H1 (cell line): Measurements from ENCODE around the gene NDUFAF7. TPM values are rescaled to one million over a fixed set of nuclear protein-coding genes. Genes with fewer than 3 reads are reported as not detected.

ENCODE experiments used
- CTCF ChIA-PET: fragments of 300-600 bp; sonication (Branson Sonifier 250); formaldehyde crosslinking; loops from one replicate; lab custom pipeline; 2021; ENCODE audit not compliant: partially characterized antibody; lab: Charles Lee
- POLR2A ChIA-PET: fragments of 300-600 bp; sonication (Branson Sonifier 250); formaldehyde crosslinking; loops from one replicate; lab custom pipeline; 2021; ENCODE audit warnings: inconsistent platforms; ENCODE audit not compliant: partially characterized antibody; lab: Charles Lee
- DNase-seq, 2 experiments: peaks; one replicate each; pipeline versions ENCODE4 v3.0.0 to v3.0.0-alpha.2; 2010 to 2022; ENCODE audit warnings: low spot score in 2 of 2, low read depth in 1 of 2, mixed read lengths in 1 of 2
- FAIRE-seq: peaks from 2 replicates; lab custom pipeline; 2011; peaks lifted over from hg19 to GRCh38; lab: Jason Lieb, UNC
- H2AFZ ChIP-seq: 2 replicates; pipeline ENCODE4 v1.8.1; 2012; ENCODE audit warnings: low read length, inconsistent platforms
- H2AK5ac ChIP-seq: 2 replicates; pipeline ENCODE4 v1.6.1; 2013; ENCODE audit warnings: low read depth, low read length
- H2BK120ac ChIP-seq: replicated peaks from 2 replicates; pipeline ENCODE3; 2013; ENCODE audit warnings: low read depth, low read length, inconsistent platforms
- H2BK12ac ChIP-seq: 2 replicates; pipeline ENCODE4 v1.6.1; 2013; ENCODE audit warnings: low read depth, low read length
- H2BK15ac ChIP-seq: 2 replicates; pipeline ENCODE4 v1.6.1; 2013; ENCODE audit warnings: low read length
- H2BK20ac ChIP-seq: 2 replicates; pipeline ENCODE4 v1.6.1; 2013; ENCODE audit warnings: low read length
- H2BK5ac ChIP-seq: 2 replicates; pipeline ENCODE4 v1.6.1; 2013; ENCODE audit warnings: low read depth, low read length
- H3K14ac ChIP-seq: 2 replicates; pipeline ENCODE4 v1.6.1; 2013; ENCODE audit warnings: inconsistent platforms; ENCODE audit not compliant: insufficient read length
- H3K18ac ChIP-seq: 2 replicates; pipeline ENCODE4 v1.6.1; 2013; ENCODE audit warnings: low read length; ENCODE audit errors: extremely low read depth
- H3K23ac ChIP-seq: 2 replicates; pipeline ENCODE4 v1.6.1; 2013; ENCODE audit warnings: inconsistent platforms; ENCODE audit not compliant: insufficient read length
- H3K23me2 ChIP-seq: 2 replicates; pipeline ENCODE4 v1.6.1; 2013; ENCODE audit warnings: low read depth, low read length
- H3K27ac ChIP-seq: 2 replicates; pipeline ENCODE4 v1.6.1; 2011; ENCODE audit warnings: low read depth, low read length, inconsistent platforms
- H3K27me3 ChIP-seq, 4 experiments: replicated peaks in 1 of 4; 1 replicate in 1 of 4; 2 replicates in 3 of 4; pipeline versions ENCODE4 v1.6.1 to v1.8.1; 2011 to 2013; ENCODE audit warnings: low read length in 3 of 4, mild to moderate bottlenecking in 3 of 4, inconsistent platforms in 2 of 4, mixed read lengths in 2 of 4, moderate library complexity in 1 of 4; ENCODE audit not compliant: control insufficient read depth in 3 of 4, insufficient read depth in 3 of 4; ENCODE audit errors: extremely low read depth in 1 of 4
- H3K36me3 ChIP-seq, 4 experiments: 2 replicates each; pipeline versions ENCODE4 v1.6.1 to v1.8.1; 2011 to 2013; ENCODE audit warnings: mild to moderate bottlenecking in 4 of 4, low read length in 3 of 4, moderate library complexity in 2 of 4, control low read depth in 1 of 4, inconsistent platforms in 1 of 4; ENCODE audit not compliant: insufficient read depth in 4 of 4, control insufficient read depth in 2 of 4
- H3K4ac ChIP-seq: replicated peaks from 2 replicates; pipeline ENCODE3; 2013; ENCODE audit warnings: low read length, low read depth, mixed read lengths, inconsistent platforms; ENCODE audit not compliant: insufficient read length
- H3K4me1 ChIP-seq, 4 experiments: replicated peaks in 1 of 4; 1 replicate in 1 of 4; 2 replicates in 3 of 4; pipeline versions ENCODE4 v1.6.1 to v1.8.1; 2011 to 2013; ENCODE audit warnings: low read length in 3 of 4, inconsistent platforms in 2 of 4, mixed read lengths in 1 of 4; ENCODE audit not compliant: insufficient read depth in 4 of 4, control insufficient read depth in 3 of 4
- H3K4me2 ChIP-seq, 2 experiments: 2 replicates each; pipeline versions ENCODE4 v1.6.1 to v1.8.1; 2011 to 2013; ENCODE audit warnings: low read depth in 2 of 2, low read length in 2 of 2, control low read depth in 1 of 2, inconsistent platforms in 1 of 2, mild to moderate bottlenecking in 1 of 2; ENCODE audit not compliant: insufficient read depth in 1 of 2
- H3K4me3 ChIP-seq, 4 experiments: fragments of 200-600, 300-600 bp in 1 of 4; sonication (generic), shearing (Covaris generic), sonication (Bioruptor Twin) in 1 of 4; 2 replicates each; pipeline versions ENCODE4 v1.5.1 to v1.8.1; 2011 to 2016; ENCODE audit warnings: low read length in 4 of 4, low read depth in 3 of 4, control low read depth in 2 of 4, inconsistent platforms in 2 of 4, mild to moderate bottlenecking in 2 of 4, mixed read lengths in 1 of 4, moderate library complexity in 1 of 4; ENCODE audit not compliant: insufficient read depth in 2 of 4; ENCODE audit errors: extremely low read depth in 1 of 4
- H3K56ac ChIP-seq: replicated peaks from 2 replicates; pipeline ENCODE3; 2013; ENCODE audit warnings: low read depth, mild to moderate bottlenecking, mixed read lengths, low read length, inconsistent platforms; ENCODE audit not compliant: insufficient read length
- H3K79me1 ChIP-seq: 2 replicates; pipeline ENCODE4 v1.6.1; 2013; ENCODE audit warnings: low read depth, low read length, control low read depth
- H3K79me2 ChIP-seq, 2 experiments: 2 replicates each; pipeline versions ENCODE4 v1.6.1 to v1.8.1; 2012 to 2013; ENCODE audit warnings: low read length in 2 of 2, mild to moderate bottlenecking in 2 of 2, inconsistent platforms in 1 of 2; ENCODE audit not compliant: insufficient read depth in 2 of 2, control insufficient read depth in 1 of 2
- H3K9ac ChIP-seq, 4 experiments: replicated peaks in 1 of 4; 1 replicate in 1 of 4; 2 replicates in 3 of 4; pipeline versions ENCODE4 v1.6.1 to v1.8.1; 2011 to 2013; ENCODE audit warnings: low read depth in 3 of 4, low read length in 3 of 4, control low read depth in 2 of 4, mild to moderate bottlenecking in 2 of 4, moderate library complexity in 2 of 4, inconsistent platforms in 1 of 4; ENCODE audit errors: extremely low read depth in 1 of 4
- H3K9me3 ChIP-seq, 2 experiments: 2 replicates each; pipeline versions ENCODE4 v1.6.1 to v1.8.1; 2012 to 2013; ENCODE audit warnings: mild to moderate bottlenecking in 2 of 2, moderate library complexity in 2 of 2, control low read depth in 1 of 2, inconsistent platforms in 1 of 2, low read depth in 1 of 2, low read length in 1 of 2, mixed read lengths in 1 of 2; ENCODE audit not compliant: insufficient read depth in 2 of 2
- H4K20me1 ChIP-seq, 2 experiments: replicated peaks in 1 of 2; 2 replicates each; pipeline versions ENCODE3 to v1.8.1; 2011 to 2013; ENCODE audit warnings: inconsistent platforms in 2 of 2, low read length in 2 of 2, mild to moderate bottlenecking in 1 of 2; ENCODE audit not compliant: insufficient read depth in 2 of 2, control insufficient read depth in 1 of 2
- H4K5ac ChIP-seq: 2 replicates; pipeline ENCODE4 v1.6.1; 2013; ENCODE audit warnings: low read length, low read depth, mixed read lengths, inconsistent platforms; ENCODE audit not compliant: insufficient read length
- H4K8ac ChIP-seq: 2 replicates; pipeline ENCODE4 v1.8.0; 2013; ENCODE audit warnings: mild to moderate bottlenecking, moderate library complexity, low read length, inconsistent platforms; ENCODE audit not compliant: insufficient read depth; ENCODE audit errors: extremely low read depth
- H4K91ac ChIP-seq: replicated peaks from 2 replicates; pipeline ENCODE3; 2013; ENCODE audit warnings: low read length, mixed read lengths, inconsistent platforms; ENCODE audit not compliant: insufficient read length
- CHD2 ChIP-seq: IDR thresholded peaks from 2 replicates; pipeline ENCODE4 v1.6.1; 2012; ENCODE audit warnings: low read length, improper control_type of control experiment
- CREB1 ChIP-seq: IDR thresholded peaks from 2 replicates; pipeline ENCODE4 v1.6.1; 2012; ENCODE audit warnings: inconsistent platforms
- CTBP2 ChIP-seq: IDR thresholded peaks from 2 replicates; pipeline ENCODE4 v1.7.0; 2011; ENCODE audit warnings: borderline replicate concordance, mild to moderate bottlenecking, moderate library complexity, mixed read lengths, low read length; ENCODE audit not compliant: insufficient read depth, insufficient read length
- POLR2AphosphoS5 ChIP-seq: IDR thresholded peaks from 2 replicates; pipeline ENCODE4 v1.6.1; 2011; ENCODE audit warnings: low read depth, low read length
- TAF7 ChIP-seq: optimal IDR thresholded peaks from 2 replicates; pipeline ENCODE3; 2011; ENCODE audit warnings: low read depth, mild to moderate bottlenecking, inconsistent platforms, low read length, moderate library complexity, borderline replicate concordance
- TBP ChIP-seq: IDR thresholded peaks from 2 replicates; pipeline ENCODE4 v1.6.1; 2011; ENCODE audit warnings: low read depth, low read length, improper control_type of control experiment
- WGBS, 2 experiments: shearing (Covaris generic) in 1 of 2; methylation state at CpG; one replicate each; pipeline versions ENCODE4 v1.1.6 to v1.1.7; 2013 to 2015; ENCODE audit warnings: low lambda C conversion rate in 2 of 2, mixed read lengths in 2 of 2, inconsistent platforms in 1 of 2, low coverage in 1 of 2, missing lambda C conversion rate in 1 of 2; ENCODE audit not compliant: insufficient replicate concordance in 2 of 2, insufficient coverage in 1 of 2, insufficient read length in 1 of 2; ENCODE audit errors: extremely low coverage in 1 of 2, missing lambda C conversion rate in 1 of 2; 5-methylcytosine and 5-hydroxymethylcytosine counted together
- polyA plus RNA-seq, 7 experiments: library from polyadenylated mRNA; depleted of rRNA in 3 of 7; stranded (reverse) in 5 of 7; unstranded in 2 of 7; fragments of >200 nt in 5 of 7; fragments of 200-250 nt in 2 of 7; gene quantifications; 1 replicate in 5 of 7; 2 replicates in 1 of 7; 4 replicates in 1 of 7; pipeline versions ENCODE4 v1.2.1 to v1.2.3, GENCODE V29; 2011 to 2013; ENCODE audit warnings: missing spikeins in 2 of 7, mixed read lengths in 2 of 7
- total RNA-seq: library from RNA; stranded (reverse); fragmentation: NEBNext Ultra II Directional; extraction: Animal tissue kit (Norgen Biotek cat#: 25700); gene quantifications from 2 replicates; pipeline ENCODE4 v1.2.1, GENCODE V29; 2021

NDUFAF7 gene
- total and polyA plus RNA-seq, 2 of the 8 experiments (the other 6 are each of a cell fraction or from before 2014, with no cell fraction given): 50.2 to 56.0 TPM

- ChIA-PET CTCF (interaction anchor here (1.1 to 2.5 kb wide), 8 partner anchors 9 to 33 kb away, joined by 3 to 9 read pairs (median 6); partner anchors contain the start of genes CEBPZ and NDUFAF7), POLR2A (interaction anchor here (0.8 to 2.6 kb wide), 12 partner anchors 8 to 43 kb away, joined by 3 to 11 read pairs (median 6); partner anchors contain the start of genes EIF2AK2 and SULT6B1)
- H3K79me1 ChIP-seq: no peaks in the 10 kb centered on the region
- no peak overlapping the region for H2BK20ac ChIP-seq
- H3K9me3 ChIP-seq: peaks cover 3 to 4% of the 10 kb centered on the region in 2 experiments
- H3K14ac ChIP-seq: no peak overlapping the region
- H3K4ac ChIP-seq: peak overlapping the region; percentile 73
- no peak overlapping the region for H3K23ac ChIP-seq
- peak overlapping the region; percentile 87; the same call in 1 of the 2 replicates for H3K18ac ChIP-seq
- peaks cover 5 to 34% of the 10 kb centered on the region in 2 experiments; a peak in 3 of 4 replicates for H3K79me2 ChIP-seq
- no peak overlapping the region for H2AFZ ChIP-seq
- H4K8ac ChIP-seq: no peak overlapping the region
- TF ChIP-seq CHD2 (no peak), CTBP2 (no peak), CREB1 (no peak), TAF7 (no peak), POLR2AphosphoS5 (no peak), TBP (no peak)
- 0 out of 2 replicates have a peak overlapping the region, but pooled peaks have one; percentile 41 for H2BK12ac ChIP-seq
- peak overlapping the region; percentile 58; the same call in 1 of the 2 replicates for H3K27ac ChIP-seq
- peak overlapping the region; percentile 75; the same call in 1 of the 2 replicates for H2AK5ac ChIP-seq
- H2BK15ac ChIP-seq: 0 out of 2 replicates have a peak overlapping the region, but pooled peaks have one; percentile 34
- WGBS, 2 experiments: 76% methylated on average over 8 of the region's 8 CpGs; no CpG with 5 or more reads in 1 of the 2 experiments
- H3K56ac ChIP-seq: no peak overlapping the region
- H3K4me1 ChIP-seq: peaks cover 0 to 17% (median 1%) of the 10 kb centered on the region in 4 experiments; a peak in 3 of 7 replicates
- H2BK5ac ChIP-seq: peak overlapping the region; percentile 67; the same call in 1 of the 2 replicates
- H3K9ac ChIP-seq: no peak overlapping the region; a peak in 1 of 7 replicates
- H3K4me2 ChIP-seq: peak overlapping the region; percentile 16 to 76; a peak in 3 of 4 replicates
- peaks cover 6% of the 10 kb centered on the region for H3K23me2 ChIP-seq
- peaks cover 2 to 40% (median 25%) of the 10 kb centered on the region in 4 experiments; a peak in 6 of 8 replicates for H3K36me3 ChIP-seq
- H4K5ac ChIP-seq: peak overlapping the region; percentile 42
- no peak for FAIRE-seq
- H2BK120ac ChIP-seq: no peak overlapping the region
- peak overlapping the region; percentile 53 for H4K91ac ChIP-seq
- peaks cover 0 to 2% of the 10 kb centered on the region in 2 experiments for H4K20me1 ChIP-seq
- no peak overlapping the region for H3K4me3 ChIP-seq
- H3K27me3 ChIP-seq: no peaks in the 10 kb centered on the region
- DNase-seq: no peak
These were observed 32.8 kb upstream of the NDUFAF7 start for GRCh38 chr2:37198681-37199065.
